Measurements from ENCODE around the gene MAPK6. TPM values are rescaled to one million over a fixed set of nuclear protein-coding genes. Genes with fewer than 3 reads are reported as not detected.

MAPK6 gene
- total RNA-seq, 1 experiment from 2014 or later, result 83.2 TPM

DNA sequence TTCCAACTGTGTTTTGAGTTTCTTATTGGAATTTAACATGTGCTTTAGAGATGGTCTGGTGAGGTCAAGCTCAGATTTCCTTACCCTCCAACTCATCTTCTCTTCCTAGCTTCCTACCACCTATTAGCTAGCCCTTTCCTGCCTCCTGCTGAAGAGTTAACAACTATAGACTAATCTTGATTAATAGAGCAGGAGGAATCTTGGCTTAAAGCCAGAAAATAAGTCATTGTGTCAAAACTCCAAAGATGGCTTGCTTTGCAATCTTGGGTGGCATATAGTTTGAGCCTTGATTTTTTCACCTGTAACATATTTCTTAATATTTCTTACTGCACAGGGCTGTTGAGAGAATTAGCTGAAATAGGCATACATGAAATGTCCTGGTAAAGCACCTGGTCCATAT lies 66.3 kb downstream of the MAPK6 start (continued):
- TF ChIP-seq, protein P1, sequence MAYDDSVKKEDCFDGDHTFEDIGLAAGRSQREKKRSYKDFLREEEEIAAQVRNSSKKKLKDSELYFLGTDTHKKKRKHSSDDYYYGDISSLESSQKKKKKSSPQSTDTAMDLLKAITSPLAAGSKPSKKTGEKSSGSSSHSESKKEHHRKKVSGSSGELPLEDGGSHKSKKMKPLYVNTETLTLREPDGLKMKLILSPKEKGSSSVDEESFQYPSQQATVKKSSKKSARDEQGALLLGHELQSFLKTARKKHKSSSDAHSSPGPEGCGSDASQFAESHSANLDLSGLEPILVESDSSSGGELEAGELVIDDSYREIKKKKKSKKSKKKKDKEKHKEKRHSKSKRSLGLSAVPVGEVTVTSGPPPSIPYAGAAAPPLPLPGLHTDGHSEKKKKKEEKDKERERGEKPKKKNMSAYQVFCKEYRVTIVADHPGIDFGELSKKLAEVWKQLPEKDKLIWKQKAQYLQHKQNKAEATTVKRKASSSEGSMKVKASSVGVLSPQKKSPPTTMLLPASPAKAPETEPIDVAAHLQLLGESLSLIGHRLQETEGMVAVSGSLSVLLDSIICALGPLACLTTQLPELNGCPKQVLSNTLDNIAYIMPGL (CRISPR knock-in tag; IDR thresholded peaks at IDR 0.05), result no peak
- TF ChIP-seq FOXK1 (CRISPR knock-in tag; IDR thresholded peaks at IDR 0.05) (no peak), ZNF396 (CRISPR knock-in tag; IDR thresholded peaks at IDR 0.05; ENCODE audit: borderline replicate concordance) (no peak), SMAD3 (CRISPR knock-in tag; IDR thresholded peaks at IDR 0.05; ENCODE audit: borderline replicate concordance) (no peak), NFE2L1 (CRISPR knock-in tag; IDR thresholded peaks at IDR 0.05) (no peak), NR2C2 (CRISPR knock-in tag; IDR thresholded peaks at IDR 0.05) (no peak), EMX1 (CRISPR knock-in tag; IDR thresholded peaks at IDR 0.05) (no peak)
- TF ChIP-seq, protein P2, sequence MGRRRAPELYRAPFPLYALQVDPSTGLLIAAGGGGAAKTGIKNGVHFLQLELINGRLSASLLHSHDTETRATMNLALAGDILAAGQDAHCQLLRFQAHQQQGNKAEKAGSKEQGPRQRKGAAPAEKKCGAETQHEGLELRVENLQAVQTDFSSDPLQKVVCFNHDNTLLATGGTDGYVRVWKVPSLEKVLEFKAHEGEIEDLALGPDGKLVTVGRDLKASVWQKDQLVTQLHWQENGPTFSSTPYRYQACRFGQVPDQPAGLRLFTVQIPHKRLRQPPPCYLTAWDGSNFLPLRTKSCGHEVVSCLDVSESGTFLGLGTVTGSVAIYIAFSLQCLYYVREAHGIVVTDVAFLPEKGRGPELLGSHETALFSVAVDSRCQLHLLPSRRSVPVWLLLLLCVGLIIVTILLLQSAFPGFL (CRISPR knock-in tag; IDR thresholded peaks at IDR 0.05; ENCODE audit: borderline replicate concordance), result no peak

DNA sequence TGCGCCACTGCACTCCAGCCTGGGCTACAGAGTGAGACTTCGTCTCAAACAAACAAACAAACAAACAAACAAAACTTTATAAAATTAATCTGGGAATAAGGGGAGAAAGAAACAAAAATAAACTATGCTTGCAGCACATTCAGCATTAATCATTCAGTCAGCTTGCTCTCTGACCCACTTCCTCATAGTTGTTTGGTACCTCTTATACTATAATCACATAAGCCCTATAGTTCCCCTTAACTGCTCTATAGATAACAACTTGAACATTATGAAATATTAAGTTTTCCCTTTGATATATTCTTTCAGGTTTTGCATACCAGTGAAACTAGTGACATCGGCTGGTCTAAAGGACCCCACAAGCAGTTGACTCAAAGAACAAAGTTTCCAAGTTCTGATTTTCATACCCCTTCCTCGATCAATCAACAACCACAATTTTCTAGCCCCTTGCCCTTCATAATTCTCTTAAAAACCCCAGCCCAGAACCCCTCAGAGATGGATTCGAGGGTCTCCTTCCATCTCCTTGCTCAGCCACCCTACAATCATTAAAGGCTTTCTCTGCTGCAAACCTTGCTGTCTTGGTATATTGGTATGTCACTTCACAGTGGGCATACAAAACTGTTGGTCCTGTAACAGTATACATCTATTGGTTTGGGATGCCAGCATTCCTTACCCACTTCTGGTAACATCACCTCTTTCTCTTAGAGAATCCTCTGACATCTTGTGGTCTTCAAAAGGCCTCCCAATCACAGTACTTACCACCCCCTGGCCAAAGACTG lies 67.2 kb downstream of the MAPK6 start:
- Mint-ChIP-seq H3K27ac (no peak overlapping the region), H3K9me3 (peaks cover 16% of the 10 kb centered on the region), H3K36me3 (peaks cover 8% of the 10 kb centered on the region; the same call in 1 of the 2 replicates), H3K27me3 (ENCODE audit: low read depth) (no peaks in the 10 kb centered on the region), H3K4me3 (no peak overlapping the region), H3K4me1 (no peaks in the 10 kb centered on the region)
- CTCF ChIA-PET, result interaction anchor here (1.1 kb wide), 1 partner anchor 7 kb away, joined by 4 read pairs; no protein-coding TSS in a partner anchor
- DNase-seq (ENCODE audit: low spot score) (no peak), ATAC-seq (no peak)
- POLR2A ChIA-PET, result no interaction called here
- TF ChIP-seq HMGA2 (CRISPR knock-in tag; IDR thresholded peaks at IDR 0.05) (no peak), NFYB (CRISPR knock-in tag; conservative IDR thresholded peaks at IDR 0.05; ENCODE audit: low read depth) (no peak)

DNA sequence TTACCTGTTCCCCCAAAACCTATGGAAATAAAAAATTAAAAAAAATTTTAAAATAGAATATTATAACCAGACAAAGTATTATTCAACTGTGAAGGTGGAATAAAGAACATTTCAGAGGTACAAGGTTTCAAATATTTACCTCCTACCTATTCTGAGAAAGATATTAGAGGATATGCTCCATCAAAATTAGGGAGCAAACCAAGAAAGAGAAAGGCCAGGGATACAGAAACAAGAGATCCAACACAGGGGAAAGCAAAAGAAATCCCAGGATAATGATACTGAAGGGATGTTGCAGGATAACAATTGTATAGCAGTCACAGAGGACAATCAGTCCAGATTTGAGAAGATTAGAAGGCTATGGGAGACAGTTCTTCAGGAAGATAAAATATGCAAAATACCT lies 71.2 kb downstream of the MAPK6 start:
- Mint-ChIP-seq H3K9me3 (peaks cover 16% of the 10 kb centered on the region), H3K36me3 (peaks cover 8% of the 10 kb centered on the region; the same call in 1 of the 2 replicates), H3K27ac (no peak overlapping the region), H3K27me3 (ENCODE audit: low read depth) (no peaks in the 10 kb centered on the region), H3K4me1 (no peaks in the 10 kb centered on the region), H3K4me3 (no peak overlapping the region)
- ATAC-seq, result no peak
- ChIA-PET CTCF (interaction anchor here (1.2 kb wide), 1 partner anchor 12 kb away, joined by 3 read pairs; no protein-coding TSS in a partner anchor), POLR2A (no interaction called here)
- no peak for DNase-seq (ENCODE audit: low spot score)
- TF ChIP-seq TCF7 (CRISPR knock-in tag; IDR thresholded peaks at IDR 0.05; ENCODE audit: low read depth) (no peak), MYBL2 (CRISPR knock-in tag; IDR thresholded peaks at IDR 0.05) (no peak), ZNF263 (CRISPR knock-in tag; IDR thresholded peaks at IDR 0.05; ENCODE audit: low read depth) (no peak), GABPB1 (CRISPR knock-in tag; IDR thresholded peaks at IDR 0.05) (no peak), ZBTB21 (CRISPR knock-in tag; IDR thresholded peaks at IDR 0.05; ENCODE audit: borderline replicate concordance) (no peak), RELA (CRISPR knock-in tag; IDR thresholded peaks at IDR 0.05; ENCODE audit: borderline replicate concordance) (no peak), ZNF121 (CRISPR knock-in tag; IDR thresholded peaks at IDR 0.05) (no peak), FOXK1 (CRISPR knock-in tag; IDR thresholded peaks at IDR 0.05) (no peak)
- TF ChIP-seq, protein P3, sequence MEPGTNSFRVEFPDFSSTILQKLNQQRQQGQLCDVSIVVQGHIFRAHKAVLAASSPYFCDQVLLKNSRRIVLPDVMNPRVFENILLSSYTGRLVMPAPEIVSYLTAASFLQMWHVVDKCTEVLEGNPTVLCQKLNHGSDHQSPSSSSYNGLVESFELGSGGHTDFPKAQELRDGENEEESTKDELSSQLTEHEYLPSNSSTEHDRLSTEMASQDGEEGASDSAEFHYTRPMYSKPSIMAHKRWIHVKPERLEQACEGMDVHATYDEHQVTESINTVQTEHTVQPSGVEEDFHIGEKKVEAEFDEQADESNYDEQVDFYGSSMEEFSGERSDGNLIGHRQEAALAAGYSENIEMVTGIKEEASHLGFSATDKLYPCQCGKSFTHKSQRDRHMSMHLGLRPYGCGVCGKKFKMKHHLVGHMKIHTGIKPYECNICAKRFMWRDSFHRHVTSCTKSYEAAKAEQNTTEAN (CRISPR knock-in tag; IDR thresholded peaks at IDR 0.05), result no peak
- TF ChIP-seq, protein P4, sequence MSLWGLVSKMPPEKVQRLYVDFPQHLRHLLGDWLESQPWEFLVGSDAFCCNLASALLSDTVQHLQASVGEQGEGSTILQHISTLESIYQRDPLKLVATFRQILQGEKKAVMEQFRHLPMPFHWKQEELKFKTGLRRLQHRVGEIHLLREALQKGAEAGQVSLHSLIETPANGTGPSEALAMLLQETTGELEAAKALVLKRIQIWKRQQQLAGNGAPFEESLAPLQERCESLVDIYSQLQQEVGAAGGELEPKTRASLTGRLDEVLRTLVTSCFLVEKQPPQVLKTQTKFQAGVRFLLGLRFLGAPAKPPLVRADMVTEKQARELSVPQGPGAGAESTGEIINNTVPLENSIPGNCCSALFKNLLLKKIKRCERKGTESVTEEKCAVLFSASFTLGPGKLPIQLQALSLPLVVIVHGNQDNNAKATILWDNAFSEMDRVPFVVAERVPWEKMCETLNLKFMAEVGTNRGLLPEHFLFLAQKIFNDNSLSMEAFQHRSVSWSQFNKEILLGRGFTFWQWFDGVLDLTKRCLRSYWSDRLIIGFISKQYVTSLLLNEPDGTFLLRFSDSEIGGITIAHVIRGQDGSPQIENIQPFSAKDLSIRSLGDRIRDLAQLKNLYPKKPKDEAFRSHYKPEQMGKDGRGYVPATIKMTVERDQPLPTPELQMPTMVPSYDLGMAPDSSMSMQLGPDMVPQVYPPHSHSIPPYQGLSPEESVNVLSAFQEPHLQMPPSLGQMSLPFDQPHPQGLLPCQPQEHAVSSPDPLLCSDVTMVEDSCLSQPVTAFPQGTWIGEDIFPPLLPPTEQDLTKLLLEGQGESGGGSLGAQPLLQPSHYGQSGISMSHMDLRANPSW (CRISPR knock-in tag; conservative IDR thresholded peaks at IDR 0.05; ENCODE audit: low read depth), result no peak
- TF ChIP-seq, protein P5, sequence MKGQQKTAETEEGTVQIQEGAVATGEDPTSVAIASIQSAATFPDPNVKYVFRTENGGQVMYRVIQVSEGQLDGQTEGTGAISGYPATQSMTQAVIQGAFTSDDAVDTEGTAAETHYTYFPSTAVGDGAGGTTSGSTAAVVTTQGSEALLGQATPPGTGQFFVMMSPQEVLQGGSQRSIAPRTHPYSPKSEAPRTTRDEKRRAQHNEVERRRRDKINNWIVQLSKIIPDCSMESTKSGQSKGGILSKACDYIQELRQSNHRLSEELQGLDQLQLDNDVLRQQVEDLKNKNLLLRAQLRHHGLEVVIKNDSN (CRISPR knock-in tag; IDR thresholded peaks at IDR 0.05), result no peak
- TF ChIP-seq, protein P6, sequence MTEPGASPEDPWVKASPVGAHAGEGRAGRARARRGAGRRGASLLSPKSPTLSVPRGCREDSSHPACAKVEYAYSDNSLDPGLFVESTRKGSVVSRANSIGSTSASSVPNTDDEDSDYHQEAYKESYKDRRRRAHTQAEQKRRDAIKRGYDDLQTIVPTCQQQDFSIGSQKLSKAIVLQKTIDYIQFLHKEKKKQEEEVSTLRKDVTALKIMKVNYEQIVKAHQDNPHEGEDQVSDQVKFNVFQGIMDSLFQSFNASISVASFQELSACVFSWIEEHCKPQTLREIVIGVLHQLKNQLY (CRISPR knock-in tag; IDR thresholded peaks at IDR 0.05), result no peak
- TF ChIP-seq, protein P7, sequence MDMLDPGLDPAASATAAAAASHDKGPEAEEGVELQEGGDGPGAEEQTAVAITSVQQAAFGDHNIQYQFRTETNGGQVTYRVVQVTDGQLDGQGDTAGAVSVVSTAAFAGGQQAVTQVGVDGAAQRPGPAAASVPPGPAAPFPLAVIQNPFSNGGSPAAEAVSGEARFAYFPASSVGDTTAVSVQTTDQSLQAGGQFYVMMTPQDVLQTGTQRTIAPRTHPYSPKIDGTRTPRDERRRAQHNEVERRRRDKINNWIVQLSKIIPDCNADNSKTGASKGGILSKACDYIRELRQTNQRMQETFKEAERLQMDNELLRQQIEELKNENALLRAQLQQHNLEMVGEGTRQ (CRISPR knock-in tag; IDR thresholded peaks at IDR 0.05), result no peak

All from WTC11 (cell line).